ENCODE results near the gene HOXC6. TPM values are rescaled to one million over a fixed set of nuclear protein-coding genes. Genes with fewer than 3 reads are reported as not detected.

HOXC6 gene
- total and polyA plus RNA-seq, 2 experiments from 2014 or later: not detected

DNA sequence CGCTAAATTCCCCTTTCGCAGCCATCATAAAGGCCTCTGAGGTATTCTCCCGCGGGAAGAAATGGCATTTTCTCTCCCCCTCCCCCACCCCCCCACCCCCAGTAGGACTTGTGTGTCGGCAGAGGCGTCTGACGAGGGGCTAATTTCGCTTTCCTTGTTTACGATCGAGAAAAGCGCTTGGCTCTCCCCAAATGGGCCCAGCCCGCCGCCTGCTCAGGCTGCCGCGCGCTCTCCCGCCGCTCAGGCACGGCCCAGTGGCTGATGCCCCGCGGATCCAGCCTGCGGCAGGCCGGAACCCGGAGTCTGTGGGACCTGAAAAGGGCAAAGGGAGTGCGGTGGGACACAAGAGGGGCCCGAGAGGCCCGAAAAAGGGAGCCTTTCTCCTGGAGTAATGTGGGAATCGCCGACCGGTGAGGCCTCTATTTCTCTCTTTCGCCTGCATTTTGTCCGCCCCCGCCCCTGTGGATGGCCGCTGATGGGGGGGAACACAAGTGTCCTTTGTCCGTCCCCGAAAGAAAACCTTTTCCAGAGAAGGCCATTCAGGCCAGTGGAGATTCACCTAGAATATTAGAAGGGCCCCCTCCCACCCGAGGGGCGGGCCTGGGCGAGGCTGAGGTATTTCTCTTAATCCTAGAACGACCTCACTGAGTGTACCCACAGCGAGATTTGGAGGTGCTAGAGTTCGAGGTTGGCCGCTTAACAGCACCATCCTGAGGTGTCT is 9.0 kb upstream of the HOXC6 start:
- H3K36me3 ChIP-seq (ENCODE audit: insufficient read depth): no peaks in the 10 kb centered on the region; the same call in 1 of the 2 replicates
- peaks cover 33% of the 10 kb centered on the region for H3K4me1 Mint-ChIP-seq
- H3K27me3 Mint-ChIP-seq (ENCODE audit: insufficient read depth, low read depth, poor library complexity): peaks cover 98% of the 10 kb centered on the region
- H3K4me3 ChIP-seq: peak overlapping the region; percentile 63
- H4K20me1 ChIP-seq (replicated peaks; ENCODE audit: insufficient read depth): peaks cover 43% of the 10 kb centered on the region
- no peak overlapping the region for H3K27ac Mint-ChIP-seq
- ATAC-seq: peak; percentile 15
- H3K4me2 ChIP-seq: peak overlapping the region; percentile 89
- H3K9me3 Mint-ChIP-seq: peaks cover 3% of the 10 kb centered on the region; the same call in 2 of the 3 replicates
- no peak overlapping the region for H2AFZ ChIP-seq
- no peaks in the 10 kb centered on the region for H3K9me2 ChIP-seq (ENCODE audit: insufficient read depth)
- H3K27me3 ChIP-seq (ENCODE audit: insufficient read depth): peaks cover 100% of the 10 kb centered on the region
- peaks cover 42% of the 10 kb centered on the region for H3K4me1 ChIP-seq (ENCODE audit: insufficient read depth)
- no peak overlapping the region for H3K27ac ChIP-seq (ENCODE audit: low read depth)
- peak overlapping the region; percentile 50; the same call in 2 of the 3 replicates for H3K4me3 Mint-ChIP-seq
- H3K79me2 ChIP-seq (replicated peaks; ENCODE audit: insufficient read depth): no peaks in the 10 kb centered on the region
- peak; percentile 78 for DNase-seq (ENCODE audit: low spot score)
- H3K36me3 Mint-ChIP-seq (ENCODE audit: low read depth): no peaks in the 10 kb centered on the region; the same call in 2 of the 3 replicates
- peaks cover 37% of the 10 kb centered on the region; the same call in 1 of the 2 replicates for H3F3A ChIP-seq (replicated peaks; ENCODE audit: low read depth)
- TF ChIP-seq NANOG (IDR thresholded peaks at IDR 0.05; ENCODE audit: borderline replicate concordance) (no peak), CTCF (conservative IDR thresholded peaks at IDR 0.05; ENCODE audit: low read depth in 2 of 2) (no peak), POLR2AphosphoS5 (IDR thresholded peaks at IDR 0.05; ENCODE audit: low read depth) (no peak), EZH2 (IDR thresholded peaks at IDR 0.05; ENCODE audit: low read depth, unreplicated experiment) (peak; percentile 97)
- TF ChIP-seq, protein P1, sequence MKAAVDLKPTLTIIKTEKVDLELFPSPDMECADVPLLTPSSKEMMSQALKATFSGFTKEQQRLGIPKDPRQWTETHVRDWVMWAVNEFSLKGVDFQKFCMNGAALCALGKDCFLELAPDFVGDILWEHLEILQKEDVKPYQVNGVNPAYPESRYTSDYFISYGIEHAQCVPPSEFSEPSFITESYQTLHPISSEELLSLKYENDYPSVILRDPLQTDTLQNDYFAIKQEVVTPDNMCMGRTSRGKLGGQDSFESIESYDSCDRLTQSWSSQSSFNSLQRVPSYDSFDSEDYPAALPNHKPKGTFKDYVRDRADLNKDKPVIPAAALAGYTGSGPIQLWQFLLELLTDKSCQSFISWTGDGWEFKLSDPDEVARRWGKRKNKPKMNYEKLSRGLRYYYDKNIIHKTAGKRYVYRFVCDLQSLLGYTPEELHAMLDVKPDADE (IDR thresholded peaks at IDR 0.05): no peak

DNA sequence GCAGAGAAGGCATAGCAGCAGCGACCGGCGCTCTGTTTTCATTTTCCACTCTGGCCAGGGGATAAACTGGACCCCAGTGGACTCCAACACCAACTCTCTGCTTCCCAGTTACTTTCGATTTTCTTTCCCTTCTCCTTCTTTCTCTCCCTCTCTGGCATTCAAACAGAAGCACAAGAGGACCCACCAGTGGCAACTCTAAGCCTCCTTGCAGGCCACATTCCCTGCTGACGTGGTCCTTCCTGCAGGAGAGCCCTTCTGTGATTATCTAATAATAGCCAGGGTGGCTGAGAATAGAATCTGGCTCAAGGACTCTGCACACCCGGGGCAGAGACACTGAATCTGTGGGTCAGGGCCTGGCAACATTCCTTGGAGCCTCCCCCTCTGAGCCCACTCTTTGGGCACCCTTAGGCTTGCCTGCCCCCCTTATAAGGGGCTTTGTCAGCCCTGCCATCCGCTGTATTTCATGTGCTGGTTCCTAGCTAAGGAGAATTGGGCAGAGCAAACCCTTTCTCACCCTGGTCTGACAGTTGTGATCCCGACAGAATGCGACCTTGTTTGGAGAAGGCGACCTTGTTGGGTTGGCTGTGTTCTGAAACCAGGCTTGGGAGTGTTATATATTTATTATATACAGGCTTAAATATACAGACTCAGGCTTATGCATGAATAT is 8.2 kb upstream of the HOXC6 start:
- no peak overlapping the region for H3K27ac ChIP-seq (ENCODE audit: low read depth)
- Mint-ChIP-seq H3K4me3 (no peak overlapping the region; the same call in 2 of the 3 replicates), H3K9me3 (peaks cover 3% of the 10 kb centered on the region; the same call in 2 of the 3 replicates), H3K27me3 (ENCODE audit: insufficient read depth, low read depth, poor library complexity) (peaks cover 98% of the 10 kb centered on the region), H3K4me1 (peaks cover 28% of the 10 kb centered on the region), H3K27ac (no peak overlapping the region), H3K36me3 (ENCODE audit: low read depth) (no peaks in the 10 kb centered on the region; the same call in 2 of the 3 replicates)
- ATAC-seq: no peak
- peak overlapping the region; percentile 46; the same call in 1 of the 2 replicates for H3K4me3 ChIP-seq
- no peak overlapping the region for H2AFZ ChIP-seq
- no peaks in the 10 kb centered on the region for H3K79me2 ChIP-seq (replicated peaks; ENCODE audit: insufficient read depth)
- H3K36me3 ChIP-seq (ENCODE audit: insufficient read depth): no peaks in the 10 kb centered on the region; the same call in 1 of the 2 replicates
- H3F3A ChIP-seq (replicated peaks; ENCODE audit: low read depth): peaks cover 33% of the 10 kb centered on the region; the same call in 1 of the 2 replicates
- peaks cover 43% of the 10 kb centered on the region for H4K20me1 ChIP-seq (replicated peaks; ENCODE audit: insufficient read depth)
- DNase-seq (ENCODE audit: low spot score): no peak
- H3K9me2 ChIP-seq (ENCODE audit: insufficient read depth): no peaks in the 10 kb centered on the region
- peak overlapping the region; percentile 89 for H3K4me2 ChIP-seq
- H3K4me1 ChIP-seq (ENCODE audit: insufficient read depth): peaks cover 42% of the 10 kb centered on the region
- peaks cover 100% of the 10 kb centered on the region for H3K27me3 ChIP-seq (ENCODE audit: insufficient read depth)
- no peak for TF ChIP-seq CREB1 (CRISPR knock-in tag; IDR thresholded peaks at IDR 0.05; ENCODE audit: low read depth)
- TF ChIP-seq ZNF114 (CRISPR knock-in tag; IDR thresholded peaks at IDR 0.05): no peak
- no peak for TF ChIP-seq NANOG (IDR thresholded peaks at IDR 0.05; ENCODE audit: borderline replicate concordance)
- no peak for TF ChIP-seq CTCF (conservative IDR thresholded peaks at IDR 0.05; ENCODE audit: low read depth in 2 of 2)
- TF ChIP-seq EZH2 (IDR thresholded peaks at IDR 0.05; ENCODE audit: low read depth, unreplicated experiment): peak; percentile 73
- peak; percentile 46 for TF ChIP-seq EZH2phosphoT487 (IDR thresholded peaks at IDR 0.05; ENCODE audit: unreplicated experiment)
- no peak for TF ChIP-seq JUNB (IDR thresholded peaks at IDR 0.05; ENCODE audit: unreplicated experiment)
- no peak for TF ChIP-seq ZNF331 (CRISPR knock-in tag; IDR thresholded peaks at IDR 0.05; ENCODE audit: low read depth)
- TF ChIP-seq, protein P1 (IDR thresholded peaks at IDR 0.05): no peak

Data from GM23338 (cell line).